ENCODE measurements around the gene CFAP46. TPM values are rescaled to one million over a fixed set of nuclear protein-coding genes. Genes with fewer than 3 reads are reported as not detected.

CFAP46 gene
- total and polyA plus RNA-seq, 9 of the 15 experiments (the other 6 are each of a cell fraction or from before 2014, with no cell fraction given) = not detected

GRCh38 chr10:132932461-132933307 lies 9.7 kb downstream of the CFAP46 start:
- ATAC-seq (no peak), DNase-seq (ENCODE audit: extremely low read depth in 1 of 4, low spot score in 3 of 4) (no peak), FAIRE-seq (no peak)
- BruUV-seq (replicated peaks) = no TSS peak
- intact Hi-C loops (cut with micrococcal nuclease) = no loop called here
- 0% methylated on average over 20 of the region's 25 CpGs for WGBS (ENCODE audit: insufficient coverage, low coverage, missing lambda C conversion rate)
- Histone ChIP-seq H4K20me1 (replicated peaks; ENCODE audit: control insufficient read depth, insufficient read depth, low read length) (no peaks in the 10 kb centered on the region; the same call in 1 of the 2 replicates), H2AFZ (ENCODE audit: low read depth, low read length) (no peak overlapping the region), H3K79me2 (ENCODE audit: control insufficient read depth, insufficient read depth, low read length) (no peaks in the 10 kb centered on the region), H3K27ac (ENCODE audit: extremely low read depth, low read depth, low read length) (no peak overlapping the region), H3K9me1 (ENCODE audit: control insufficient read depth, insufficient read depth, low read length) (no peaks in the 10 kb centered on the region), H3K4me3 (no peak overlapping the region), H3K4me2 (ENCODE audit: insufficient read depth, low read length) (no peak overlapping the region), H3K36me3 (ENCODE audit: control insufficient read depth, insufficient read depth, low read length) (no peaks in the 10 kb centered on the region), H3K9me3 (replicated peaks; ENCODE audit: control insufficient read depth, insufficient read depth, low read depth, low read length) (no peaks in the 10 kb centered on the region), H3K4me1 (replicated peaks in 1 of 2; ENCODE audit: control insufficient read depth in 2 of 2, insufficient read depth in 2 of 2, low read length in 2 of 2) (no peaks in the 10 kb centered on the region), H3K27me3 (ENCODE audit: control insufficient read depth in 2 of 2, insufficient read depth in 2 of 2, low read length in 2 of 2) (peaks cover 0 to 32% of the 10 kb centered on the region in 2 experiments; a peak in 4 of 5 replicates), H3K9ac (ENCODE audit: insufficient read depth in 1 of 2, low read depth in 2 of 2, low read length in 2 of 2) (no peak overlapping the region)
- CTCF ChIA-PET (ENCODE audit: low intra/inter-chr PET ratio) = interaction anchor here (0.6 kb wide), 1 partner anchor 49 kb away, joined by 3 read pairs; no protein-coding TSS in a partner anchor
- POLR2A ChIA-PET = no interaction called here
- in situ Hi-C loops (cut with MboI) = no loop called here
- TF ChIP-seq SFPQ (IDR thresholded peaks at IDR 0.05; ENCODE audit: low read depth, low read length) (no peak), ZFP36 (IDR thresholded peaks at IDR 0.05; ENCODE audit: low read depth, low read length, partially characterized antibody) (no peak), NEUROD1 (IDR thresholded peaks at IDR 0.05; ENCODE audit: borderline replicate concordance, low read depth, low read length, partially characterized antibody) (no peak), PKNOX1 (IDR thresholded peaks at IDR 0.05) (no peak), MITF (IDR thresholded peaks at IDR 0.05) (no peak), NFATC3 (IDR thresholded peaks at IDR 0.05) (no peak), LCOR (CRISPR knock-in tag; IDR thresholded peaks at IDR 0.05) (no peak), PYGO2 (tag; IDR thresholded peaks at IDR 0.05) (no peak), ZNF699 (CRISPR knock-in tag; IDR thresholded peaks at IDR 0.05; ENCODE audit: insufficient replicate concordance) (no peak), BCLAF1 (IDR thresholded peaks at IDR 0.05; ENCODE audit: borderline replicate concordance in 1 of 2, control insufficient read depth in 1 of 2, low read depth in 2 of 2, low read length in 1 of 2) (no peak)
